Right hindlimb (tissue), 1 donor: ENCODE data around the gene RAD51C.
"Not testable (repeated sequence)": the region's sequence is repeated elsewhere in the genome, so short reads cannot be mapped to it uniquely, and the experiment has no call there.

Experiments
- DNase-seq: peaks from one replicate; pipeline ENCODE4 v3.0.0-alpha.2; 2018

The RAD51C gene

GRCh38 chr17:58684462-58684861, 7.9 kb upstream of the RAD51C start:
- DNase-seq, result not testable (repeated sequence)

GRCh38 chr17:58686980-58687379, 5.4 kb upstream of the RAD51C start:
- no peak for DNase-seq

- no peak for DNase-seq
Observed at GRCh38 chr17:58688521-58688920, 3.9 kb upstream of the RAD51C start.

- DNase-seq, result not testable (repeated sequence)
Observed at GRCh38 chr17:58690033-58690432, 2.4 kb upstream of the RAD51C start.

GRCh38 chr17:58691701-58692238, 632 bp upstream of the RAD51C start, which contains the start of gene TEX14:
Gene TEX14, minus strand, starts transcription at chr17:58692045. Its CDS starts 40,044 bp downstream, at chr17:58652001.
- no peak for DNase-seq

GRCh38 chr17:58693208-58693607, 806 bp downstream of the RAD51C start:
- no peak for DNase-seq

GRCh38 chr17:58693751-58694150, 1.3 kb downstream of the RAD51C start:
- no peak for DNase-seq

GRCh38 chr17:58694302-58694701, 1.9 kb downstream of the RAD51C start:
- no peak for DNase-seq

- DNase-seq, result no peak
Observed at GRCh38 chr17:58694826-58695225, 2.4 kb downstream of the RAD51C start.

GRCh38 chr17:58699771-58700170, 7.4 kb downstream of the RAD51C start:
- DNase-seq, result no peak

GRCh38 chr17:58702045-58702476, 9.7 kb downstream of the RAD51C start:
- DNase-seq, result no peak

- no peak for DNase-seq
Observed at GRCh38 chr17:58702708-58703107, 10.3 kb downstream of the RAD51C start.

GRCh38 chr17:58703137-58703915, 10.9 kb downstream of the RAD51C start:
- no peak for DNase-seq

GRCh38 chr17:58703916-58704286, 11.5 kb downstream of the RAD51C start:
- no peak for DNase-seq

- no peak for DNase-seq
Observed at GRCh38 chr17:58706351-58707140, 14.1 kb downstream of the RAD51C start.

GRCh38 chr17:58710948-58711552, 18.6 kb downstream of the RAD51C start:
- no peak for DNase-seq

- no peak for DNase-seq
Observed at GRCh38 chr17:58722274-58722673, 29.9 kb downstream of the RAD51C start.

- DNase-seq, result no peak
Observed at GRCh38 chr17:58722696-58723095, 30.3 kb downstream of the RAD51C start.

- no peak for DNase-seq
Observed at GRCh38 chr17:58728798-58729197, 36.4 kb downstream of the RAD51C start.

- no peak for DNase-seq
Observed at GRCh38 chr17:58730937-58731336, 38.5 kb downstream of the RAD51C start.

GRCh38 chr17:58734040-58734439, 41.6 kb downstream of the RAD51C start:
- no peak for DNase-seq

- no peak for DNase-seq
Observed at GRCh38 chr17:58734811-58735210, 42.4 kb downstream of the RAD51C start.

- DNase-seq, result no peak
Observed at GRCh38 chr17:58741121-58741625, 48.8 kb downstream of the RAD51C start.
